ENCODE measurements around the gene HOXD10. TPM values are rescaled to one million over a fixed set of nuclear protein-coding genes. Genes with fewer than 3 reads are reported as not detected.
A peak's percentile ranks its signal among the peaks of the same experiment; 100 is the strongest.

HOXD10 gene
- total RNA-seq, 1 donor from 2014 or later = not detected

- H3K4me2 ChIP-seq = no peak overlapping the region
- peaks cover 9% of the 10 kb centered on the region for H3K4me1 Mint-ChIP-seq
- H3K4me3 Mint-ChIP-seq = no peak overlapping the region
- peaks cover 11% of the 10 kb centered on the region for H3K9me3 Mint-ChIP-seq
- no peak for DNase-seq (ENCODE audit: low spot score)
- no peaks in the 10 kb centered on the region for H3K4me1 ChIP-seq
- no peak for TF ChIP-seq CTCF (IDR thresholded peaks at IDR 0.05)
- peak; percentile 79 for TF ChIP-seq EZH2phosphoT487 (IDR thresholded peaks at IDR 0.05)
- TF ChIP-seq EZH2 (IDR thresholded peaks at IDR 0.05) = peak; percentile 87
- no peak overlapping the region for H3K27ac ChIP-seq
- no peak overlapping the region for H3K27ac Mint-ChIP-seq
- H3K9me3 ChIP-seq (ENCODE audit: low read depth) = no peaks in the 10 kb centered on the region
- H3K79me2 ChIP-seq (ENCODE audit: low read depth) = no peaks in the 10 kb centered on the region
- H3K4me3 ChIP-seq = no peak overlapping the region
- H3K36me3 ChIP-seq = no peaks in the 10 kb centered on the region
- peaks cover 91% of the 10 kb centered on the region for H3K27me3 Mint-ChIP-seq (ENCODE audit: insufficient read depth, low read depth)
- no peak overlapping the region for H2AFZ ChIP-seq (replicated peaks)
- H4K20me1 ChIP-seq (ENCODE audit: low read depth) = peaks cover 98% of the 10 kb centered on the region
- H3K27me3 ChIP-seq = peaks cover 100% of the 10 kb centered on the region
- no peak overlapping the region for H3K9ac ChIP-seq
- H3K36me3 Mint-ChIP-seq = no peaks in the 10 kb centered on the region
- H3F3A ChIP-seq (ENCODE audit: low read depth) = no peaks in the 10 kb centered on the region
Observed at GRCh38 chr2:176160251-176160985, 43.8 kb downstream of the HOXD10 start.

DNA sequence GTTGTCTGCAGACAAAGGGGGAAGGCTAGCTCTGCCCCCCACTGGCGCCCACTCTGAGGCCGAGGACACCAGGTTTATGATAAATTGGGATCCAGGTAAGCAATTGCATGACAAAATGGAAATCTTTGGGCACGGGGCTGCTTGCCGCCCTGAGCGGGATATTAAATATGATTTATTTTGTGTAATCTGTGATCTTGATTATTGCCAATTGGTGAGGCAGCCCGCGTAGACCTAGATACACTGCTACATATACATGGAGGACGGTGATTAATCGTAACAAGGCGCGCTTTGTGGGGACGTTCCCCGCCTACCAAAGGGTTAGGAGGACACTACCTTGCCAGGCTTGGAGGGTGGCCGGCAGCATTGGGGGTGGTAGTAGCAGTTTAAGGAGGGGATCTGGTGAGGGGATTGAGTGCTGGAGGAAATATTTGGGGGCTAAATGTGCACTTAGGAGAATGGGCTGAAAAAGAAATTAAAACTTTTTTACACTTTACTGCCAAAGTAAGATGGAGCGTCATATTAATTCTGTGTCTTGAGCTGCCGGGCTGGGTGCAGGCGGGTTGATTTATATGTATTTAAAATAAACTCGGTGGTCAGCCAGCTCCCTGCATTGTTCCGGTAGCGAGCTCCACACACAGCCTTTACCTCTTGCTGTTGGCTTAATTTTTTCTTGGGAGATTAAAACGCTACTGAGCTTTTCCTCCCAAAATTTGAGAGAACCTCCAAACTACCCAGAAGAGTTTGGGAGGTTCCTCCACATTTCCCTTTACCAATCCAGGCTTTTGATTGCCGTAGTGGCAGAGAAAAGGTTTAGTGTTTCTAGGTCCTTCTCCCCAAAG lies 44.6 kb downstream of the HOXD10 start:
- no peak overlapping the region for H3K27ac ChIP-seq
- H3K36me3 ChIP-seq = no peaks in the 10 kb centered on the region
- no peak overlapping the region for H3K9ac ChIP-seq
- Mint-ChIP-seq H3K4me3 (no peak overlapping the region), H3K9me3 (peaks cover 11% of the 10 kb centered on the region), H3K36me3 (no peaks in the 10 kb centered on the region), H3K27ac (no peak overlapping the region), H3K4me1 (peaks cover 9% of the 10 kb centered on the region), H3K27me3 (ENCODE audit: insufficient read depth, low read depth) (peaks cover 90% of the 10 kb centered on the region)
- no peaks in the 10 kb centered on the region for H3F3A ChIP-seq (ENCODE audit: low read depth)
- H2AFZ ChIP-seq (replicated peaks) = no peak overlapping the region
- no peak for DNase-seq (ENCODE audit: low spot score)
- H3K79me2 ChIP-seq (ENCODE audit: low read depth) = no peaks in the 10 kb centered on the region
- H3K27me3 ChIP-seq = peaks cover 100% of the 10 kb centered on the region
- no peak overlapping the region for H3K4me3 ChIP-seq
- TF ChIP-seq CTCF (IDR thresholded peaks at IDR 0.05) (no peak), EZH2phosphoT487 (IDR thresholded peaks at IDR 0.05) (peak; percentile 36), EZH2 (IDR thresholded peaks at IDR 0.05) (no peak)
- no peaks in the 10 kb centered on the region for H3K9me3 ChIP-seq (ENCODE audit: low read depth)
- H4K20me1 ChIP-seq (ENCODE audit: low read depth) = peaks cover 99% of the 10 kb centered on the region
- no peaks in the 10 kb centered on the region for H3K4me1 ChIP-seq
- H3K4me2 ChIP-seq = no peak overlapping the region

GRCh38 chr2:176161825-176162626 lies 45.4 kb downstream of the HOXD10 start:
- peaks cover 99% of the 10 kb centered on the region for H4K20me1 ChIP-seq (ENCODE audit: low read depth)
- H3K79me2 ChIP-seq (ENCODE audit: low read depth) = no peaks in the 10 kb centered on the region
- peaks cover 100% of the 10 kb centered on the region for H3K27me3 ChIP-seq
- Mint-ChIP-seq H3K4me3 (no peak overlapping the region), H3K4me1 (peaks cover 9% of the 10 kb centered on the region), H3K9me3 (peaks cover 14% of the 10 kb centered on the region), H3K36me3 (no peaks in the 10 kb centered on the region), H3K27me3 (ENCODE audit: insufficient read depth, low read depth) (peaks cover 92% of the 10 kb centered on the region), H3K27ac (no peak overlapping the region)
- H3K4me2 ChIP-seq = no peak overlapping the region
- no peak overlapping the region for H3K9ac ChIP-seq
- no peak overlapping the region for H3K4me3 ChIP-seq
- DNase-seq (ENCODE audit: low spot score) = peak; percentile 35
- no peak overlapping the region for H2AFZ ChIP-seq (replicated peaks)
- H3F3A ChIP-seq (ENCODE audit: low read depth) = no peaks in the 10 kb centered on the region
- H3K9me3 ChIP-seq (ENCODE audit: low read depth) = no peaks in the 10 kb centered on the region
- no peaks in the 10 kb centered on the region for H3K4me1 ChIP-seq
- no peaks in the 10 kb centered on the region for H3K36me3 ChIP-seq
- TF ChIP-seq CTCF (IDR thresholded peaks at IDR 0.05) = no peak
- peak; percentile 13 for TF ChIP-seq EZH2phosphoT487 (IDR thresholded peaks at IDR 0.05)
- peak; percentile 74 for TF ChIP-seq EZH2 (IDR thresholded peaks at IDR 0.05)
- no peak overlapping the region for H3K27ac ChIP-seq
